Body of pancreas (tissue), 4 donors: ENCODE results near the gene STIM2.

Source experiments
- CTCF ChIP-seq, 7 experiments: fragments of 450-650 bp in 4 of 7; fragments of 200-600 bp in 3 of 7; sonication (generic) in 3 of 7; IDR thresholded peaks; one replicate each; pipeline ENCODE4 v1.5.1; 2016 to 2019; ENCODE audit warnings: antibody characterized with exemption in 7 of 7
- POLR2A ChIP-seq, 3 donors: fragments of 450-650 bp; IDR thresholded peaks; one replicate each; pipeline ENCODE4 v1.6.1; 2016; ENCODE audit warnings: antibody characterized with exemption in 3 of 3, mild to moderate bottlenecking in 2 of 3

- TF ChIP-seq POLR2A (IDR thresholded peaks at IDR 0.05) (no peak), CTCF (IDR thresholded peaks at IDR 0.05) (no peak)
Observed at GRCh38 chr4:26866781-26867180, 6.1 kb downstream of the STIM2 start.
